SH-SY5Y (cell line): ENCODE results near the gene AMDHD2.

Experiments used
- GATA2 ChIP-seq: IDR thresholded peaks from 2 replicates; pipeline ENCODE4 v1.6.1; 2011; ENCODE audit warnings: mild to moderate bottlenecking, low read depth, low read length
- GATA3 ChIP-seq: IDR thresholded peaks from 2 replicates; pipeline ENCODE4 v1.6.1; 2011; ENCODE audit warnings: low read depth, mild to moderate bottlenecking, low read length, moderate library complexity

DNA sequence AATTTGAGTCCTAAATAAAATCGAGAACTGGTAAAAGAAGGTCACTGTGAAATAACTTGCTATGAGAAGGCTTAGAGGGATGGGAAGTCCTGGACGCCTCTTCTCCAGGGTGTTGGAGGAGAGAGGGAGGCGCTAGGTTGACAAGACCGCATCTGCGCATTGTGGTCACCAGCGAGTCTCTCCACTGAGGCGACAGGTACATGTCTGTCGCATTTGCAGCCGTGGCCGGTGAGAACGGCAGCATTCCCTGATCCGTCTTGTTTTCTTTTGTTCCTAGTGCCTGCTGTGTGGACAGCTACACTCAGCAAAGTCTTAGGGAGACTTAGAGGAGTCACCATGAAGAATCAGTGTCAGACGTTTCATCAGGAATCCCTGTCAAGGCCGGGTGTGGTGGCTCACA is 14.5 kb upstream of the AMDHD2 start:
- TF ChIP-seq GATA2 (no peak), GATA3 (no peak)
